Ovary (tissue), 9 donors: ENCODE results near the gene C16orf90. TPM values are rescaled to one million over a fixed set of nuclear protein-coding genes. Genes with fewer than 3 reads are reported as not detected.

Source experiments
- DNase-seq, 5 donors: peaks; one replicate each; pipeline ENCODE4 v3.0.0-alpha.2; 2019 to 2020
- H3K27ac ChIP-seq, 2 donors: fragments of 200-600 bp; one replicate each; pipeline versions ENCODE4 v1.5.1 to v1.8.0; 2019 to 2022
- H3K27me3 ChIP-seq: fragments of 200-600 bp; one replicate; pipeline ENCODE4 v1.8.0; 2022
- H3K36me3 ChIP-seq: fragments of 200-600 bp; sonication (generic); one replicate; pipeline ENCODE4 v1.5.1; 2019
- H3K4me1 ChIP-seq: one replicate; pipeline ENCODE4 v1.8.1; 2013; ENCODE audit warnings: mild to moderate bottlenecking, moderate library complexity; ENCODE audit not compliant: insufficient read depth
- H3K4me3 ChIP-seq: fragments of 200-600 bp; sonication (generic); one replicate; pipeline ENCODE4 v1.5.1; 2017
- H3K9me3 ChIP-seq, 2 donors: fragments of 200-600 bp in 1 of 2; sonication (generic) in 1 of 2; one replicate each; pipeline versions ENCODE4 v1.5.1 to v1.8.1; 2013 to 2019; ENCODE audit warnings: mild to moderate bottlenecking in 1 of 2, moderate library complexity in 1 of 2
- EP300 ChIP-seq: sonication (generic); formaldehyde crosslinking; IDR thresholded peaks from one replicate; pipeline ENCODE4 v1.6.1; 2017; ENCODE audit warnings: antibody characterized with exemption
- POLR2A ChIP-seq: fragments of 450-650 bp; IDR thresholded peaks from one replicate; pipeline ENCODE4 v1.6.1; 2017; ENCODE audit warnings: antibody characterized with exemption, mild to moderate bottlenecking, moderate library complexity
- WGBS, 3 donors: extraction: QIAGEN DNeasy Blood & Tissue Kit in 1 of 3; methylation state at CpG; one replicate each; pipeline versions ENCODE4 v1.1.5 to v1.1.7; 2013 to 2017; 5-methylcytosine and 5-hydroxymethylcytosine counted together
- intact Hi-C, 4 donors: fragments of 100-400 bp; cut with DNase I; formaldehyde crosslinking; loops; one replicate each; pipeline versions ENCODE4 v1.11.0 to v1.15.1; 2022 to 2023
- polyA plus RNA-seq, 2 donors: library from polyadenylated mRNA; stranded (reverse); fragments of 200-250 nt in 1 of 2; fragments of 350-450 nt in 1 of 2; fragmentation: Illumina TruSeq in 1 of 2; extraction: RNeasy Lipid Tissue Mini Kit (QIAGEN cat#74804) in 1 of 2; gene quantifications; one replicate each; pipeline ENCODE4 v1.2.3, GENCODE V29; 2013 to 2014
- total RNA-seq, 7 donors: library from RNA; depleted of rRNA in 2 of 7; stranded (reverse); fragments of >200 nt in 2 of 7; fragmentation: NEBNext Ultra II Directional in 3 of 7; extraction: Animal tissue kit (Norgen Biotek cat#: 25700) in 3 of 7; gene quantifications; one replicate each; pipeline versions ENCODE4 v1.1.0 to v1.2.4, GENCODE V29; 2016 to 2023
- TF ChIP-seq, protein P1 (sequence below), 3 donors: fragments of 450-650 bp in 2 of 3; fragments of 200-600 bp in 1 of 3; IDR thresholded peaks; one replicate each; pipeline versions ENCODE4 v1.5.1 to v1.8.0; 2016 to 2022; ENCODE audit warnings: antibody characterized with exemption in 3 of 3, mild to moderate bottlenecking in 1 of 3
- donor health status: DM: no; HTN: no; CAD: no; lungs with moderate emphysema.
- donor health status: DM: no; HTN: no; CAD: no.
- donor health status: Bipolar disorder and iron deficiency.
- donor health status: DM: yes; HTN: yes; CAD: no.
- donor health status: DM: no; HTN: no; CAD: no.
- donor health status: DM: yes; HTN: yes; CAD: no.

Gene C16orf90
- total and polyA plus RNA-seq, 9 donors = not detected

DNA sequence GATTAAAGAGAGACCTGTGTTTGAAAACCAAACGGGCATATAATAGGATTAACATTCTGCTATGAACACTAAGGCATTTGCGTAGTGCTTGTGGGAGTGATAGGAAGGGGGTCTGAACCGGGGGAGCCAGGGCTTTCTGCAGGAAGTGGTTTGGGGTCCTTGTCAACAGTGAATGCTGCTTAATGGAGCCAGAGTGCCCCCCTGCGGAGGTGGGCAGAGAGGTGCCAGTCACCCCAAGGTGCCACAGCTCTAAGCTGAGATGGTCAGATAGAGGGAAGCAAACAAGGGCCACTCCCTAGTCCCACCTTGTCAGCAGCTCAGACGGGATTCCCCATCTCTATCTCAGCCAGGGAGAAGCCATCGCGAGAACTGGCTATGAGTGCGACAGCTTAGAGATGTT is 34.1 kb downstream of the C16orf90 start:
- Histone ChIP-seq H3K9me3 (no peaks in the 10 kb centered on the region), H3K4me1 (peaks cover 11% of the 10 kb centered on the region), H3K27me3 (no peaks in the 10 kb centered on the region), H3K36me3 (no peaks in the 10 kb centered on the region), H3K4me3 (no peak overlapping the region), H3K27ac (no peak overlapping the region)
- 65 to 80% (median 74%) methylated on average over 8 of the region's 8 CpGs for WGBS, 3 donors
- intact Hi-C loops = no loop called here
- TF ChIP-seq EP300 = no peak
- TF ChIP-seq, protein P1, sequence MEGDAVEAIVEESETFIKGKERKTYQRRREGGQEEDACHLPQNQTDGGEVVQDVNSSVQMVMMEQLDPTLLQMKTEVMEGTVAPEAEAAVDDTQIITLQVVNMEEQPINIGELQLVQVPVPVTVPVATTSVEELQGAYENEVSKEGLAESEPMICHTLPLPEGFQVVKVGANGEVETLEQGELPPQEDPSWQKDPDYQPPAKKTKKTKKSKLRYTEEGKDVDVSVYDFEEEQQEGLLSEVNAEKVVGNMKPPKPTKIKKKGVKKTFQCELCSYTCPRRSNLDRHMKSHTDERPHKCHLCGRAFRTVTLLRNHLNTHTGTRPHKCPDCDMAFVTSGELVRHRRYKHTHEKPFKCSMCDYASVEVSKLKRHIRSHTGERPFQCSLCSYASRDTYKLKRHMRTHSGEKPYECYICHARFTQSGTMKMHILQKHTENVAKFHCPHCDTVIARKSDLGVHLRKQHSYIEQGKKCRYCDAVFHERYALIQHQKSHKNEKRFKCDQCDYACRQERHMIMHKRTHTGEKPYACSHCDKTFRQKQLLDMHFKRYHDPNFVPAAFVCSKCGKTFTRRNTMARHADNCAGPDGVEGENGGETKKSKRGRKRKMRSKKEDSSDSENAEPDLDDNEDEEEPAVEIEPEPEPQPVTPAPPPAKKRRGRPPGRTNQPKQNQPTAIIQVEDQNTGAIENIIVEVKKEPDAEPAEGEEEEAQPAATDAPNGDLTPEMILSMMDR (IDR thresholded peaks at IDR 0.05) = no peak
- no peak for TF ChIP-seq POLR2A
- DNase-seq = no peak

DNA sequence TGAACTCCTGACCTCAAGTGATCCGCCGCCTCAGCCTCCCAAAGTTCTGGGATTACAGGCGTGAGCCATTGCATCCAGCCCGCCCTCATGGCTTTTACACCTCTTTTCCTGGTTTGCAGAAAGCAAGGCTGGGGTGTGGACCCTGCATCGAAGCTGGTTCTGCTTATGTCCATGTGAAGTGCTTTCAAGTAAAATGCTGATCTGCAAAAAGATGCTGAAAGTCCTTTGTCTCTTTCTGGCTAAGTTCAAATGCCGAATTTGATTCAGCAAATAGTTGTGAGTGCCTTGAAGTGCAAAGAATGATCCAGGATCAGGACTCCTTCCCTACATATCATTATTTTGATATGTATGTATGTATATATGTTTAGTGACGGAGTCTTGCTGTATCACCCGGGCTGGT is 34.7 kb downstream of the C16orf90 start:
- Histone ChIP-seq H3K36me3 (no peaks in the 10 kb centered on the region), H3K4me1 (peaks cover 11% of the 10 kb centered on the region), H3K27me3 (no peaks in the 10 kb centered on the region), H3K9me3 (no peaks in the 10 kb centered on the region), H3K27ac (no peak overlapping the region), H3K4me3 (no peak overlapping the region)
- intact Hi-C loops = no loop called here
- WGBS, 3 donors = 82 to 91% (median 84%) methylated on average over 8 of the region's 8 CpGs
- TF ChIP-seq POLR2A = no peak
- TF ChIP-seq, protein P1 (IDR thresholded peaks at IDR 0.05) = no peak
- TF ChIP-seq EP300 = no peak
- peak in 1 of 5 donors; percentile 10 for DNase-seq

DNA sequence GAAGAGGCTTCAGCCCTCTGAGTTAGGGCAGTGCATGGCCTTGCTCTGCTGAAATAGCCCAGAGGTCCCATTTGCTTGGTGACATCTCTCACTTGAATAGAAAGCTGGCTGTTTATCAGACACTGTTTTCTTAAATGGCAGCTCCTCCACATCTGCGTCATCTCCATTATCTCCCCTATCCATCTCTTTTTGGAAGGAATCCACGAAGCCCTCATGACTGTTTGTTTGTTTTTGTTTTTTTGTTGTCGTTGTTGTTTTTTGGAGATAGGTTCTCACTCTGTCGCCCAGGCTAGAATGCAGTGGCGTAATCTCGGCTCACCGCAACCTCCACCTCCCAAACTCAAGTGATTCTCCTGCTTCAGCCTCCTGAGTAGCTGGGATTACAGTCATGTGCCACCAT is 35.2 kb downstream of the C16orf90 start:
- Histone ChIP-seq H3K4me3 (no peak overlapping the region), H3K27ac (no peak overlapping the region), H3K9me3 (no peaks in the 10 kb centered on the region), H3K27me3 (no peaks in the 10 kb centered on the region), H3K36me3 (no peaks in the 10 kb centered on the region), H3K4me1 (peaks cover 11% of the 10 kb centered on the region)
- 85 to 88% (median 86%) methylated on average over 7 of the region's 7 CpGs for WGBS, 3 donors
- TF ChIP-seq POLR2A (no peak), EP300 (no peak)
- TF ChIP-seq, protein P1 (IDR thresholded peaks at IDR 0.05) = no peak
- no peak for DNase-seq
- intact Hi-C loops = no loop called here

DNA sequence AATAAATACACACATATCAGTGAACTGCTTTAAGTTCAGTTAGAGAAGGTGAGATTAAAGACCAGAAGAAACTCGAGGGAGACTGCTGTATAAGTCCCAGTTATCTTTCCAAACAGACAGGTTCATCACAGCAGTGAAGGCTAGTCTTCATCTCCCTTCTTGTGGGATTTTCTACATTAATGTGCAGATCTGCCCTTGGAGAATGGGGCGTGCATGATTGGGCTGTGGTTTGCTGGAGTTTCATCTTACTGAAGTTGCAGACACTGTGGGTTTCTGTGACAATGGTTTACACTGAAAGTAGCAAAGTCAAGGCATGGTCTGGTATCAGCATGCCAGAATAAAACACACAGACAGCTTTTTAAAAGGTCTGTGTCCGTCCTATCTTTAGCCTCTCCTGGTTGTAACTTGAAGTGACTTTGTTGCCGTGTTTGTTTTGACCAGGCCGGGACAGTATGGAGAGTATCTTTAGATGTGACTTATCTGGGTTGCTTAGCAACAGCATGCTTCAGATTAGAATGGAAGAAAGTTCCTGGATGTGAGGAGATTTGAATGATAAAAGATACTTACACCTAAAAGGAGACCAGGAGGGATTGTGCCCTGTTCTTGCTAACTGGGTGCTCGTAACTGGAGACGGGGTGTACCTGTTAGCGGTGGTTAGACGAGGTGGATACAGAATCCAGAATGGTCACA is 35.7 kb downstream of the C16orf90 start:
- H3K4me3 ChIP-seq = no peak overlapping the region
- H3K27ac ChIP-seq = peak overlapping the region in 1 of 2 donors; percentile 95
- intact Hi-C loops = no loop called here
- no peaks in the 10 kb centered on the region for H3K27me3 ChIP-seq
- peak in 1 of 5 donors; percentile 5 for DNase-seq
- WGBS, 3 donors = 53 to 66% (median 56%) methylated on average over 9 of the region's 9 CpGs
- TF ChIP-seq, protein P1 (IDR thresholded peaks at IDR 0.05) = no peak
- no peak for TF ChIP-seq POLR2A
- H3K4me1 ChIP-seq = peaks cover 11% of the 10 kb centered on the region
- no peaks in the 10 kb centered on the region for H3K36me3 ChIP-seq
- no peaks in the 10 kb centered on the region for H3K9me3 ChIP-seq
